Measurements from ENCODE around the gene TCF12. TPM values are rescaled to one million over a fixed set of nuclear protein-coding genes. Genes with fewer than 3 reads are reported as not detected.
"Not testable (repeated sequence)": the region's sequence is repeated elsewhere in the genome, so short reads cannot be mapped to it uniquely, and the experiment has no call there.

The TCF12 gene
- total RNA-seq, 4 donors from 2014 or later, result 108 to 177 (median 148) TPM

DNA sequence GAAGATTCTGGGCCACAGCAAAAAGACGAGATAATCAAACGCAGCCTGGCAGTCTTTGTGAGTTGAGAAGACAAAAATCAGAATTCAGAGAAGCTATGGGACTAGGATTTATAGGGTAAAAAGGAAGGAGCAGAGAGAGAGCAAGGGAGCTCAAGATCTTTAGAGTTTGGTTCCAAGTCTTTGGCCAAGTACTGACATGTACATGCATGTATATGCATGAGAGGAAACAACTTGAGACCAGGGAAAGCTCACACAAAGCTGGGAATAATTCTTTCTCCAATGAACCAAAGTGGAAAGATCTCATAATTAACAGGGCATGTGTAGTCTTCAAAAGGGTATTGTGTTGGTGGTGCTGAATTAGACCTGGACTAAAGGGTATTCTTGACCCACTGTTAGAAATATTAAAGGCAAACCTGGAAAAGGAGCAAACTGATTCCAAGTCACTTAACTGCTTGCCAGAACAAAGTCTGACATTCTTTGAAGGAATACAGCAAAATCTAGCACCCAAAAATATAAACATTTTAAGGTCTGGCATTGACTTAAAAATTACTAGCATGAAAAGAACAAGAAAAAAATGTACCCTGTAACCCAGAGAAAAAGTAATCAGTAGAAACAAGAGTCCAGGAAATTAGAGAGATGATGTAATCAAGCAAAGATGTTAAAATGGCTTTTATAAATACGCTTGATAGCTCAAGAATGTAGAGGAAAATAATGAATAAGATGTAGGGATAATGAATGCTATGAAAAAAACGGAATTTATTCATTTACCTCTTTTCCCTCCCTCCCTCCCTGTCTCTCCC, 231.8 kb downstream of the TCF12 start:
- TF ChIP-seq, protein P1, sequence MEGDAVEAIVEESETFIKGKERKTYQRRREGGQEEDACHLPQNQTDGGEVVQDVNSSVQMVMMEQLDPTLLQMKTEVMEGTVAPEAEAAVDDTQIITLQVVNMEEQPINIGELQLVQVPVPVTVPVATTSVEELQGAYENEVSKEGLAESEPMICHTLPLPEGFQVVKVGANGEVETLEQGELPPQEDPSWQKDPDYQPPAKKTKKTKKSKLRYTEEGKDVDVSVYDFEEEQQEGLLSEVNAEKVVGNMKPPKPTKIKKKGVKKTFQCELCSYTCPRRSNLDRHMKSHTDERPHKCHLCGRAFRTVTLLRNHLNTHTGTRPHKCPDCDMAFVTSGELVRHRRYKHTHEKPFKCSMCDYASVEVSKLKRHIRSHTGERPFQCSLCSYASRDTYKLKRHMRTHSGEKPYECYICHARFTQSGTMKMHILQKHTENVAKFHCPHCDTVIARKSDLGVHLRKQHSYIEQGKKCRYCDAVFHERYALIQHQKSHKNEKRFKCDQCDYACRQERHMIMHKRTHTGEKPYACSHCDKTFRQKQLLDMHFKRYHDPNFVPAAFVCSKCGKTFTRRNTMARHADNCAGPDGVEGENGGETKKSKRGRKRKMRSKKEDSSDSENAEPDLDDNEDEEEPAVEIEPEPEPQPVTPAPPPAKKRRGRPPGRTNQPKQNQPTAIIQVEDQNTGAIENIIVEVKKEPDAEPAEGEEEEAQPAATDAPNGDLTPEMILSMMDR (IDR thresholded peaks at IDR 0.05), result no peak
- H3K4me1 ChIP-seq, result peaks cover 44 to 88% (median 66%) of the 10 kb centered on the region in 4 donors
- H3K27me3 ChIP-seq, result no peaks in the 10 kb centered on the region
- no peaks in the 10 kb centered on the region for H3K36me3 ChIP-seq
- intact Hi-C loops (cut with DNase I), result no loop called here
- WGBS, result 71% methylated on average over 4 of the region's 4 CpGs
- peaks cover 0 to 11% (median 2%) of the 10 kb centered on the region in 4 donors for H3K9me3 ChIP-seq
- H3K27ac ChIP-seq (replicated peaks in 1 of 4), result peak overlapping the region; percentile 35 to 52 (median 47)
- no peak for DNase-seq (ENCODE audit: extremely low spot score)
- H3K4me3 ChIP-seq, result no peak overlapping the region

DNA sequence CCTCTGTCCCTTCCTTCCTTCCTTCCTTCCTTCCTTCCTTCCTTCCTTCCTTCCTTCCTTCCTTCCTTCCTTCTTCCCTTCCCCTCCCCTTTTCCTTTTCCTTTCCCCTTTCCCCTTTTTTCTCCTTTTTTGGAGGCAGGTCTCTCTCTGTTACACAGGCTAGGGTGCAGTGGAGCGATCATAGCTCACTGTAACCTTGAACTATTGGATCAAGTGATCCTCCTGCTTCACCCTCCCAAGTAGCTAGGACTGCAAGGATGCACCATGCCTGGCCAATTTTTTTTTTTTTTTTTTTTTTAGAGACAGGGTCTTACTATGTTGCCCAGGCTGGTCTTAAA, 232.4 kb downstream of the TCF12 start:
- H3K4me3 ChIP-seq; H3K36me3 ChIP-seq; intact Hi-C loops (cut with DNase I); H3K27me3 ChIP-seq; DNase-seq (ENCODE audit: extremely low spot score): not testable (repeated sequence)
- Histone ChIP-seq H3K4me1 (peaks cover 50 to 91% (median 71%) of the 10 kb centered on the region in 4 donors), H3K9me3 (peaks cover 0 to 11% (median 2%) of the 10 kb centered on the region in 4 donors), H3K27ac (replicated peaks in 1 of 4) (peak overlapping the region; percentile 35 to 52 (median 47))
- 100% methylated on average over 1 of the region's 1 CpG for WGBS

DNA sequence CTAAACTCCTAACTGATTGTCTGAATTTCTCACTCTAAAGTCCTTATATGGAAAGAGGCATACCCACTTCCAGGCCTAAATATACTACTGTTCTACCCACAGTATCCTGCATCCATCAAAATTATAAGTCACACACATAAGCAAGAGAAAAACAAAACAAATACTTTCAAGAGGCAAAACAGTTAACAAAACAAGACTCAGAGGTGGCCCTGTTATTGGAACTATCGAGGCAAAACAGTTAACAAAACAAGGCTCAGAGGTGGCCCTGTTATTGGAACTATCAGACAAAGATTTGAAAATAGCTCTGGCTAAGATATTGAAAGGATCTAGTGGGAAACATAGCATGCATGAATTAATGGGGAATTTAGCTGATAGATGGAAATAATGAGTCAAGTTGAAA, 233.7 kb downstream of the TCF12 start:
- 96% methylated on average over 1 of the region's 1 CpG for WGBS
- TF ChIP-seq EP300 (IDR thresholded peaks at IDR 0.05) (no peak), POLR2A (IDR thresholded peaks at IDR 0.05; ENCODE audit: low read depth) (no peak), POLR2AphosphoS5 (IDR thresholded peaks at IDR 0.05) (no peak)
- TF ChIP-seq, protein P1 (IDR thresholded peaks at IDR 0.05), result no peak
- intact Hi-C loops (cut with DNase I), result no loop called here
- Histone ChIP-seq H3K27ac (replicated peaks in 1 of 4) (no peak overlapping the region), H3K27me3 (no peaks in the 10 kb centered on the region), H3K36me3 (no peaks in the 10 kb centered on the region), H3K9me3 (peaks cover 0 to 11% (median 2%) of the 10 kb centered on the region in 4 donors), H3K4me1 (peaks cover 45 to 92% (median 72%) of the 10 kb centered on the region in 4 donors), H3K4me3 (no peak overlapping the region)
- no peak for DNase-seq (ENCODE audit: extremely low spot score)

DNA sequence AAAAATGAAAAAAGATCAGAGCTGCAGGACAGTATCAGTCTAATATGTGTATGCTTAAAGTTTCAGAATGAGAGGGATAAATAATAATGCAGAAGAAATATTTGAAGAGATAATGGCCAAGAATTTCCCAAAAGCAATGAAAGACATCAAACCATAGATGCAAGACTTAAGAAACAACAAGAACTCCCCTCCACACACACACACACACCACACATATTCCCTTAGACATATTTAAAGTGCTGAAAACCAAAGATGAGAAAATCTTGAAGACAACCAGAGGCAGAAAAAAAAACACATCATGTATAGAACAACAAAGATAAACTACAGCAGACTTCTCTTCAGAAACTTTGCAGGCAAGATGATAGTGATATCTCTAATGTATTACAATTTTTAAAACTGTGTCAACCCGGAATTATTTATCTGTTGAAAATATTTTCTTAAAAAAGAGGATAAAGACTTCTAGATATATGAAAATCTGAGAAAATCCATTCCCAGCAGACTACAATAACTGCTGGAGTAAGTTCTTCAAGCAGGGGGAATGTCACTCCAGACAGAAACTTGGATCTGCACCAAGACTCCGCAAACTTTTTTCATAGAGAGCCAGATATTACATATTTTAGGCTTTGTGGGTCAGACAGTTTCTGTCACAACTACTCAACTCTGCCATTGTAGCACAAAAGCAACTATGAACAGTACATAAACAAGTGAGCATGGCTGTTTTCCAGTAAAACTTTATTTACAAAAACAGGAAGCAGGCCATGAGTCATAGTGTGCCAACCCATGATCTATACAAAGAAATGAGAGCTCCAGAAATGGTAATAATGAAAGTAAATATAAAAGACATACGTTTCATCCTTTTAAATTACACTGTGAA, 234.5 kb downstream of the TCF12 start:
- H3K4me3 ChIP-seq, result no peak overlapping the region
- 59% methylated on average over 3 of the region's 3 CpGs for WGBS
- no peak for DNase-seq (ENCODE audit: extremely low spot score)

More for the DNA sequence above, 234.5 kb downstream of the TCF12 start:
- H3K36me3 ChIP-seq, result no peaks in the 10 kb centered on the region
- TF ChIP-seq POLR2A (IDR thresholded peaks at IDR 0.05; ENCODE audit: low read depth) (no peak), POLR2AphosphoS5 (IDR thresholded peaks at IDR 0.05) (peak in 1 of 2 donors; percentile 7), EP300 (IDR thresholded peaks at IDR 0.05) (no peak)
- TF ChIP-seq, protein P1 (IDR thresholded peaks at IDR 0.05), result no peak
- peaks cover 0 to 11% (median 2%) of the 10 kb centered on the region in 4 donors for H3K9me3 ChIP-seq
- H3K27me3 ChIP-seq, result no peaks in the 10 kb centered on the region
- no peak overlapping the region for H3K27ac ChIP-seq (replicated peaks in 1 of 4)
- intact Hi-C loops (cut with DNase I), result no loop called here
- peaks cover 37 to 92% (median 65%) of the 10 kb centered on the region in 4 donors for H3K4me1 ChIP-seq

All from esophagus muscularis mucosa (tissue), 4 donors.